Vagina (tissue), 2 donors: ENCODE data around the gene UMPS.

Experiments
- POLR2AphosphoS5 ChIP-seq, 2 donors: sonication (generic); formaldehyde crosslinking; IDR thresholded peaks; one replicate each; pipeline ENCODE4 v1.9.0; 2017; ENCODE audit warnings: antibody characterized with exemption in 2 of 2, mild to moderate bottlenecking in 2 of 2, low read depth in 1 of 2; ENCODE audit not compliant: insufficient read depth in 1 of 2
- TF ChIP-seq, protein P1 (sequence below), 3 experiments: fragments of 450-650 bp in 2 of 3; fragments of 200-600 bp in 1 of 3; sonication (generic) in 1 of 3; IDR thresholded peaks; one replicate each; pipeline ENCODE4 v1.5.1; 2017 to 2019; ENCODE audit warnings: antibody characterized with exemption in 3 of 3, mild to moderate bottlenecking in 2 of 3, moderate library complexity in 2 of 3

DNA sequence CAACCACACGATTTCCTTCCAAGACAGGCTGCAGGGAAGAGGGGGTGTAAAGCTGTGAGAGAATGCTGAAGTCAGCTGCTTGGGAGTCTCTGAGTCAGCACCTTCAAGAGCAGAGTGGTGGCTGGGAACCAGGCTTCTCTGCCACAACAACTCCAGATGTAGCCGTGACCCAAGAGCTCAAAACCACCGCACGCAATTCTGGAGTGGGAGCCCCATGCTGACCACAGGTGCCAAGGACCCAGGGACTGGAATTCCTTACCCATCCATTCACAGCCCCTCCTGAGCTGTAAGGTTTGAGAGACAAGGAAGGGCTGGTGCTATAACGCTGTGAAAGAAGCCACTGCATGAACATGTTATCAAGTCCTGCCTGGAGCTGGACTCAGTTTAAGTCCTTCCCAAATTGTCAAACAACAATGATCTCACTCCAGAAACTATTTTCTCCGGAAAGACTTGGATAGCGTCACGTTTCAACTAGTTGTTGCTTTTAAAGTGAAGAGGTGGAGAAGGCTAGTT, 61.4 kb downstream of the UMPS start:
- TF ChIP-seq POLR2AphosphoS5 (IDR thresholded peaks at IDR 0.05; ENCODE audit: insufficient read depth in 1 of 2, low read depth in 1 of 2) = peak in 1 of 2 donors; percentile 49
- TF ChIP-seq, protein P1, sequence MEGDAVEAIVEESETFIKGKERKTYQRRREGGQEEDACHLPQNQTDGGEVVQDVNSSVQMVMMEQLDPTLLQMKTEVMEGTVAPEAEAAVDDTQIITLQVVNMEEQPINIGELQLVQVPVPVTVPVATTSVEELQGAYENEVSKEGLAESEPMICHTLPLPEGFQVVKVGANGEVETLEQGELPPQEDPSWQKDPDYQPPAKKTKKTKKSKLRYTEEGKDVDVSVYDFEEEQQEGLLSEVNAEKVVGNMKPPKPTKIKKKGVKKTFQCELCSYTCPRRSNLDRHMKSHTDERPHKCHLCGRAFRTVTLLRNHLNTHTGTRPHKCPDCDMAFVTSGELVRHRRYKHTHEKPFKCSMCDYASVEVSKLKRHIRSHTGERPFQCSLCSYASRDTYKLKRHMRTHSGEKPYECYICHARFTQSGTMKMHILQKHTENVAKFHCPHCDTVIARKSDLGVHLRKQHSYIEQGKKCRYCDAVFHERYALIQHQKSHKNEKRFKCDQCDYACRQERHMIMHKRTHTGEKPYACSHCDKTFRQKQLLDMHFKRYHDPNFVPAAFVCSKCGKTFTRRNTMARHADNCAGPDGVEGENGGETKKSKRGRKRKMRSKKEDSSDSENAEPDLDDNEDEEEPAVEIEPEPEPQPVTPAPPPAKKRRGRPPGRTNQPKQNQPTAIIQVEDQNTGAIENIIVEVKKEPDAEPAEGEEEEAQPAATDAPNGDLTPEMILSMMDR (IDR thresholded peaks at IDR 0.05) = no peak
